Testis (tissue), 3 donors: ENCODE data around the gene RPTOR. TPM values are rescaled to one million over a fixed set of nuclear protein-coding genes. Genes with fewer than 3 reads are reported as not detected.

ENCODE experiments used
- DNase-seq: peaks from one replicate; pipeline ENCODE4 v3.0.0-alpha.2; 2019
- H3K27ac ChIP-seq, 2 donors: fragments of 200-600 bp; sonication (generic); one replicate each; pipeline ENCODE4 v1.5.1; 2019
- H3K27me3 ChIP-seq: fragments of 200-600 bp; sonication (generic); one replicate; pipeline ENCODE4 v1.5.1; 2019
- H3K36me3 ChIP-seq: fragments of 200-600 bp; sonication (generic); one replicate; pipeline ENCODE4 v1.5.1; 2017; ENCODE audit warnings: low read depth; ENCODE audit errors: missing control alignments
- H3K4me1 ChIP-seq: fragments of 200-600 bp; sonication (generic); one replicate; pipeline ENCODE4 v1.5.1; 2019
- H3K4me3 ChIP-seq, 2 donors: fragments of 200-600 bp; sonication (generic); one replicate each; pipeline ENCODE4 v1.5.1; 2017 to 2019
- H3K9me3 ChIP-seq: fragments of 200-600 bp; sonication (generic); one replicate; pipeline ENCODE4 v1.5.1; 2017
- POLR2A ChIP-seq: fragments of 450-650 bp; IDR thresholded peaks from one replicate; pipeline ENCODE4 v1.6.1; 2017; ENCODE audit warnings: antibody characterized with exemption, mild to moderate bottlenecking, moderate library complexity
- WGBS, 2 donors: methylation state at CpG; one replicate each; pipeline ENCODE4 v1.1.5; 2018; 5-methylcytosine and 5-hydroxymethylcytosine counted together
- intact Hi-C: fragments of 100-400 bp; cut with DNase I; formaldehyde crosslinking; loops from one replicate; pipeline ENCODE4 v1.15.1; 2023; ENCODE audit warnings: low total_unique reads
- polyA plus RNA-seq: library from polyadenylated mRNA; stranded (reverse); fragments of 350-450 nt; fragmentation: Illumina TruSeq; extraction: RNeasy Lipid Tissue Mini Kit (QIAGEN cat#74804); gene quantifications from one replicate; pipeline ENCODE4 v1.2.3, GENCODE V29; 2014; ENCODE audit warnings: low read depth, low replicate concordance; ENCODE audit not compliant: insufficient read depth
- total RNA-seq, 2 donors: library from RNA; depleted of rRNA; stranded (reverse); fragments of >200 nt; gene quantifications; one replicate each; pipeline ENCODE4 v1.2.3, GENCODE V29; 2016
- TF ChIP-seq, protein P1 (sequence below), 3 experiments: fragments of 450-650 bp in 2 of 3; fragments of 200-600 bp in 1 of 3; sonication (generic) in 1 of 3; IDR thresholded peaks; one replicate each; pipeline ENCODE4 v1.5.1; 2016 to 2019; ENCODE audit warnings: antibody characterized with exemption in 3 of 3, mild to moderate bottlenecking in 2 of 3, moderate library complexity in 1 of 3

RPTOR gene
- total and polyA plus RNA-seq, 3 donors from 2014 or later, result 21.8 to 68.3 (median 56.6) TPM

DNA sequence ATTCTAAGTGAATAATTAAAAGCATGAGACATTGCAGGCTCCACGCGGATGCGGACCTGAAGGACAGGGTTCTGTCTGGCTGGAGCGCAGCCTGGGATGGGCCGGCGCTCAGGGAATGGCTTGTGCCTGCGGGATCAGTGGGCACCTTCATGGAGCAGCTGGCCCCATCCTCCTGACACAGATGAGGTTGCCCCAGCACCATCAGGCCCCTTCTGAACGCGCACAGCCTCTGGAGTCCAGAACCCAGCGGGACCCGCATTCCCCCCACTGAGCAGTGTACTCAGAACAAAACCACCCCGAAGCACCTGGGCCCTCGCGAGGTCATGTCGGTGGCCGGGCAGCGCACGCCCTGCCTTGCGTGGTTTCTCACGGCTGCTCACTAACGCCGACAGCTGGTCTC lies 376.5 kb downstream of the RPTOR start:
- TF ChIP-seq, protein P1, sequence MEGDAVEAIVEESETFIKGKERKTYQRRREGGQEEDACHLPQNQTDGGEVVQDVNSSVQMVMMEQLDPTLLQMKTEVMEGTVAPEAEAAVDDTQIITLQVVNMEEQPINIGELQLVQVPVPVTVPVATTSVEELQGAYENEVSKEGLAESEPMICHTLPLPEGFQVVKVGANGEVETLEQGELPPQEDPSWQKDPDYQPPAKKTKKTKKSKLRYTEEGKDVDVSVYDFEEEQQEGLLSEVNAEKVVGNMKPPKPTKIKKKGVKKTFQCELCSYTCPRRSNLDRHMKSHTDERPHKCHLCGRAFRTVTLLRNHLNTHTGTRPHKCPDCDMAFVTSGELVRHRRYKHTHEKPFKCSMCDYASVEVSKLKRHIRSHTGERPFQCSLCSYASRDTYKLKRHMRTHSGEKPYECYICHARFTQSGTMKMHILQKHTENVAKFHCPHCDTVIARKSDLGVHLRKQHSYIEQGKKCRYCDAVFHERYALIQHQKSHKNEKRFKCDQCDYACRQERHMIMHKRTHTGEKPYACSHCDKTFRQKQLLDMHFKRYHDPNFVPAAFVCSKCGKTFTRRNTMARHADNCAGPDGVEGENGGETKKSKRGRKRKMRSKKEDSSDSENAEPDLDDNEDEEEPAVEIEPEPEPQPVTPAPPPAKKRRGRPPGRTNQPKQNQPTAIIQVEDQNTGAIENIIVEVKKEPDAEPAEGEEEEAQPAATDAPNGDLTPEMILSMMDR (IDR thresholded peaks at IDR 0.05), result no peak
- TF ChIP-seq POLR2A, result no peak
- Histone ChIP-seq H3K36me3 (no peaks in the 10 kb centered on the region), H3K27me3 (no peaks in the 10 kb centered on the region), H3K4me3 (no peak overlapping the region), H3K4me1 (peaks cover 29% of the 10 kb centered on the region), H3K27ac (no peak overlapping the region), H3K9me3 (no peaks in the 10 kb centered on the region)
- intact Hi-C loops, result no loop called here
- no peak for DNase-seq
- WGBS, 2 donors, result 81 to 86% methylated on average over 14 to 22 of the region's 22 CpGs

DNA sequence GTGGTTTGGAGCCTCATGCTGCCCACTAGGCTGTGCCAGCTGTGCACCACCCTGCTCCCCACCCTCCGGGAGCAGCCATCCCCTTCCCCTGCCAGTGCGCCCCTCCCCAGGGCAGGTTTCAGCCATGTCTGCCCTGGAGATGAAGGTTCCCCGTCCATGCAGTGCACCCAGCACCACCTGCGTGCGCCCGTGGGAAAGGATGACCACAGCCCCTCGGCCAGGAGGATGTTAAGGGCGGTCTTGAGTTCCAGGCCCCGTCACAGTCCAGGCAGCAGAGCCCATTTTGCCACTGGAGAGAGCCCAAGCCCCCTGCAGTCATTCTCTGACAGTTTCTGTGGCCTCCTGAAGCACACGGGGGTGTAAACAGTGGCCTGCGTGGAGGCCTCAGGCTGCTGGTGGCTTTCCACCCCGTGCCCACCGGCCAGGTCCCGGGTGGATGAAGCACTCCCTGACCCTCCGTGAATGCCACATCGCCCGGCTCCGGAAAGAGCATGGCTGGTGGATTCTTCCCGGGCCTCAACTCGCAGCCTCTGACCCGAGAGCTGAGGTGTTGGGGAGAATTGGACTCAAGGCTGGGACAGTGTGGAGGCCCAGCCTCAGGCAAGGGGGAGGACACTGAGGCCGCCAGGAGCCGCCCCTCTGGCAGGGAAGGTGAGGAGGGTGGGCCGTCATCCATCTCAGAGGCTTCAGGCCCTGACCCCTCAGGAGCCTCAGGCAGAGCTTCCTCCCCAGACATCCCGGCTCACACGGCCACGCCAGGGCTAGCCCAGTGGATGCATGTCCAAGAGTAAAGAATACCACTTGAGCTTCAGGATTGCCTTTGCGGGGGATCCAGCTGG lies 377.3 kb downstream of the RPTOR start:
- no peak overlapping the region for H3K27ac ChIP-seq

DNA sequence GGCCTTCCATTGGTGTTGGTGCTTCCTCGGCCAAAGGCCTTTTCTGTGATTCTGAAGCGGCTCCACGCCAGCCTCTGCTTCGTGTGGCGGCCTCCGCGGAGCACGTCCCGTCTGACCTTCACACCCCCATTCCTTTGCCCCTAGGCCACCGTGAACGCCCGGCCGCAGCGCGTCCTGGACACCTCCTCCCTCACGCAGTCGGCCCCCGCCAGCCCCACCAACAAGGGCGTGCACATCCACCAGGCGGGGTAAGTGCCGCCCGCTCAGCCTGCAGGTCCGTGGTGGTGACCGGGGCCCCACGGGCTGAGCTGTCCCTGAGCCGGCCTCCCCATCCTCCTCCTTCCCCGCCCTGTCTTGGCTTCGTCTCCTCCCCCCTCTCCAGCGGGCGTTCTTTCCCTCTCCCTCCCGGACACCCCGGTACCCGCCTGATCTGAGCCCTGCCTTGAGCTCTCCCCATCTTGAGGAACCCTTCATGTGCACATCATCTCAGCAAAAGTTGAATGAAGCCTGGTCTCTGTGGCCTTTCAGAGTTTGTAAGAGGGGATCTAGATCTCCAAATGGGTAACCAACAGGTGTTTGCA lies 378.0 kb downstream of the RPTOR start:
- Histone ChIP-seq H3K9me3 (no peaks in the 10 kb centered on the region), H3K27ac (no peak overlapping the region), H3K4me1 (peaks cover 29% of the 10 kb centered on the region), H3K4me3 (no peak overlapping the region), H3K27me3 (no peaks in the 10 kb centered on the region), H3K36me3 (no peaks in the 10 kb centered on the region)
- WGBS, 2 donors, result 90 to 93% methylated on average over 21 to 33 of the region's 33 CpGs
- TF ChIP-seq, protein P1 (IDR thresholded peaks at IDR 0.05), result no peak
- no peak for TF ChIP-seq POLR2A
- intact Hi-C loops, result no loop called here
- no peak for DNase-seq

More for the DNA sequence above, 377.3 kb downstream of the RPTOR start:
- TF ChIP-seq, protein P1 (IDR thresholded peaks at IDR 0.05), result no peak
- TF ChIP-seq POLR2A, result no peak
- intact Hi-C loops, result no loop called here
- 97 to 98% methylated on average over 10 to 28 of the region's 28 CpGs for WGBS, 2 donors
- no peaks in the 10 kb centered on the region for H3K36me3 ChIP-seq
- H3K9me3 ChIP-seq, result no peaks in the 10 kb centered on the region
- H3K4me3 ChIP-seq, result no peak overlapping the region
- H3K4me1 ChIP-seq, result peaks cover 29% of the 10 kb centered on the region
- H3K27me3 ChIP-seq, result no peaks in the 10 kb centered on the region
- DNase-seq, result no peak

DNA sequence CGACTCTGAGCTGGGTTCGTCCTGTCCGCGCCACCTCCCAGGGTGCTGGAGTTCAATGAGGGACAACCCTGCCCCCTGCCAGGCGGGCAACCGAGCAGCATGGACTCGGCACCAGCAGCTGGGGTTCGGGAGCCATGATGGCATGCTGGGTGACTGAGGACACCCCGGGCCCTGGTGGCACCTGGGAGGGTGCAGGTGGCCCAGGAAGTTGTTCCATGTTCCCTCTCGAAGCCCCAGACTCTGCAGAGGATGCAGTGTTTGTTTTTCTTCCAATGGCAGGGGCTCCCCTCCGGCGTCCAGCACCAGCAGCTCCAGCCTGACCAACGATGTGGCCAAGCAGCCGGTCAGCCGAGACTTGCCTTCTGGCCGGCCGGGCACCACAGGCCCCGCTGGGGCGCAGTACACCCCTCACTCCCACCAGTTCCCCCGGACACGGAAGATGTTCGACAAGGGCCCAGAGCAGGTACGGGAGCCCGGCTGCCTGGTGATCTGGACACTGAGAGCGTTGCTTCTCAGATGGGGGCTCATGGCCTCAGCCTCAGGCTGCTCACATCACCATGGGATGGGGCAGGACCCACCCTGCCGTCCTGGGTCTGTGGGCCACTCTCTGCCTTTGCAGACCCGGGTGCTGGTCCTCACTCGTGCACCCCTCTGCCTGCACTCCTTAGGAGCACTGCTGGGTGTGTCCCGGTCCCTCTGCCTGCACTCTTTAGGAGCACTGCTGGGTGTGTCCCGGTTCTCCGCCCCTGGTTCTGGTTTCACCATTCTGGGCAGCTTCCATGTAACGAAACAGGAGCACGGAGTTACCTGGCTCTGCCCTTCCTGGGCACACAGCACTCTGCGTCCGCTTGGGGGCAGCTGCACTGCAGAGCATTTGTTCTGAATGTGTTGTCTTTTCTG lies 378.8 kb downstream of the RPTOR start:
- TF ChIP-seq, protein P1 (IDR thresholded peaks at IDR 0.05), result no peak
- no peak for TF ChIP-seq POLR2A
- 96 to 100% methylated on average over 1 to 34 of the region's 35 CpGs for WGBS, 2 donors
- H3K27ac ChIP-seq, result no peak overlapping the region
- no peak for DNase-seq
- no peaks in the 10 kb centered on the region for H3K9me3 ChIP-seq
- intact Hi-C loops, result no loop called here
- no peak overlapping the region for H3K4me3 ChIP-seq
- peaks cover 28% of the 10 kb centered on the region for H3K4me1 ChIP-seq
- no peaks in the 10 kb centered on the region for H3K36me3 ChIP-seq
- H3K27me3 ChIP-seq, result no peaks in the 10 kb centered on the region
